Effector CD8-positive, alpha-beta T cell (primary cell): ENCODE results near the gene TADA2A.

ENCODE experiments used
- DNase-seq: peaks from one replicate; lab custom pipeline; 2025; lab: John Stamatoyannopoulos, UW
- total RNA-seq, 4 experiments: gene quantifications; one replicate each; lab custom pipeline; 2026; lab: John Stamatoyannopoulos, UW

Gene TADA2A
- 31.4 to 41.9 (median 35.0) reads per million in 4 experiments for total RNA-seq

DNA sequence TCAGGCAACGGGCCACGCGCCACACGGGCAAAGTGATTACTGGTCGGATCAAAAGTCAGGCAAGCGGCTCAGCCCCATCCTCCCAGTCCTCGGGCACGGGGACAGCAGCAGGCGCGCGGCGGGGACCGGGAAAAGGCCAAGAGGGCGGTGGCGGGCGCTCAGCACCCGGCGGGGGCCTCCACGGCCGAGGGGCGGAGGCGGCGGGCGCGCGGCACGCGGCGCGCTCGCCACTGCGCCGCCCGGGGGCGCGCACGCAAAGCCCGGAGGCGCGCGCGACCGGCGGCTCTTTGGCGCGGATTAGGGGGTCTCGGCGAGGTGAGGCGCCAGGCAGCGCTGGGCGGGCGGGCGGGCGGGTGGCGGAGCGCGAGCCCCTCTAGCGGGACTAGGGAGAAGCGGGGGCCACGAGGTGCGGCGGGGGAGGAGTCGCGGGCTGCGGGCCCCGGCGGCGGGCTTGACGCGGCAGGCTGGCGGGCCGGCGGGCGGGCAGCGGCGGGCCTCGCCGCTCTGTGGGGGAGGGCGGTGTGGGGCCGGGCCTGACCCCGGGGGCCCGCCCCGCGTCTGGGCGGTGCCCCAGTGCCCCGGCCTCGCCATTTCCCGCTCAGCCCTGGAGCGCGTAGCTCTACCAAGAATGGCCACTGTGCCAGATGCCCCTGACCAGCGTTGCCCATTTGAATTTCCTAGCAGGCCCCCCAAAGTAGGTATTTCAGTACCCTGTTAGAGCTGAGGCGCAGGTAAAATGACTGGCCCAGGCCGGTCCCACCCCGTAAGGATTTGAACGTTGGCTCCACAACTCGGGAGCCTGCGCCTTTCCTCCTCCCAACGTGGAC is at the start of gene TADA2A, which contains the start of gene ACACA:
TSS of gene TADA2A (plus strand) at position 252 of the 827 bp plus-strand sequence. CDS start 4,480 bp downstream, outside the sequence.
TSS of gene ACACA (minus strand) at position 202 of the 827 bp plus-strand sequence. CDS start 537 bp downstream, outside the sequence.
- peak; percentile 65 for DNase-seq

DNA sequence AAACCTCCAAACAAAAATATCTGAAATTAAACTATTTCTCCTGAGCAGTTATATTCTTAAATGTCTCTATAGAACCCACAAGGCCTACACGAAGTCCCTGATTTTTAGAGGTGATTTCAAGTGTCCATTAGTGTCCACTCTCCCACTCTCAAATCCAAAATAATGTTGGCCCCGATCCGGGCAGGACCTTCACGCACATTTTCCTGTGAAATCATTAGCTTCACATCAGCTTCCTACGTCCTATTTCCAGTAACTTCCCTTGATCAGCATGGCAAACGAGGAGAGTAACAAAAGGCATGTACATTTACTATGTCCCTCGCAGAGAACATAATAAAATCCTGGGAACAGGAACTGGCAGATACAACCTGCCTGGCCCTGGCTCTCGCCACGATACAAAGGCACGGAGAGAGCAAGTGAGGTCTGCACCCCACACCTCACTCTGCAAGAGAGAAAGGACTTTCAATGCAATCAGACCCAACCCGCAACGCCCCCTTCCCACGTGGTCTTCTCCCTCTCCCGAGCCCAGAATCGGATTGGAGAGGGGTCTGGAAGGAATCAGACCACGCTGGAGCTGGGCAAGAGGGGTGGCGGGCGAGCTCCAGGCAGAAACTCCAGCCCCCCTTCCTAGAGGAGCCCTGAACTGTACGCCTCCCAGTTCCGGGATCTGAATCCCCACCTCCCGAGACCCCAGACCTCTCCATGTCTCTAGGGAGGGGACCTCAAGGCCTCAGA is 48.4 kb upstream of the TADA2A start:
- DNase-seq, result peak; percentile 9

DNA sequence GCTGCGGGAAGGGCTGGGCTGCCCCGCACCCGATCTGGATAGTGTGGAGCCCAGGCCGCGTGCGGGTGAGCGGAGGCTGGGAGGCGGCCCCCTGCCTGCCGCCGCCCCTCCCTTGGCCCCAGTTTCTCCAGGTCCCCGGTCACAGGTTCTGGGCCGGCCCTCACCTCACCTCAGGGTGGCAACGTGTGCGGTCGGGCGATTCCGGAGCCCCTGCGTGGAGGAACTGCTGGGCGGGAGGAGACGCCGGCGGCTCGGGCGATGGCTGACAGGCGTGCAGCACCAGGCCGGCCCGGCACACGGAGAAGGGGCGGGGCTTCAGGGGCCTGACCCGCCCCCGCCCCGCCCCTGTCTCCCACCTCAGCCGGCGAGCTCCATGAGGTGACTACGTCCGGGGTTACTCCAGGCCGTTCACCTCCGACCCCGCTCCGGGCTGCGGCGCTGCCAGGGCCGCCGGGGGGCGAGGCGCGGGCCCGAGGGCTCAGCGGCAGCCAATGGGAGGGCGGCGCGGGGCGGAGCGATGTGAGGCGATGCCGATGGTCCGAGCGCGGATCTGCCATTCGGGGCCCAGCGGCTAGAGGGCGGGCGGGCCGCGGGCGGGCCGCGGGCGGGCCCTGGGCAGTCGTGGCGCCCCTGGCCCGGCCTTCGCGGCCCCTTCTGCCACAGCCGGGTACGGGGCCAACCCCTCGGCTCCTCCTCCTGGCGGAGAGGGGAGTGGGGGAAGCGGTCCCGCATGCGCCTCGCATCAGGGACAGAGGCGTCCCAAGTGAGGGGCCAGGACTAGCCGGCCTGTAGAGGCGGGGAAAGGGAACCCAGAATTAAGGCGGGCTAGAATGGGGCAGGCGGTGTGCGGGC is 47.6 kb upstream of the TADA2A start:
- DNase-seq, result peak; percentile 87

GRCh38 chr17:37359682-37360188 is 47.0 kb upstream of the TADA2A start:
- no peak for DNase-seq

DNA sequence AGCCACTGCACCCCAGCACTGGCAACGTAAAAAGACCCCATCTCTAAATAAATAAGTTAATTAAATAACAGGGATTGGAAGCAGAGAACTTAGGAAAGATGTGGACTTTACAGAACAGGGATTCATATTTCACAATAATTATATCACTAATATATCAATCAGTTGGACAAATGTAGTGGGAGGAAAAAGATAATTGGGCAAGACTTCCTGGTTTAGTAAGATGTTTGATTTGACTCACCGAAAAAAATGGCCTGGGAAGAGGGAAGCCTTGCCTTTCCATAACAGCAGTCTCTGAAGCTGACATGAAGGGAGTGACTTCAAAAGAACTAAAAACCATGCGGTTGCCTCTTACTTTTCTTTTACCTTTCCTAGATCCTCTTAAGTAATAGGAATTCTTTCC is 46.1 kb upstream of the TADA2A start:
- DNase-seq, result no peak

DNA sequence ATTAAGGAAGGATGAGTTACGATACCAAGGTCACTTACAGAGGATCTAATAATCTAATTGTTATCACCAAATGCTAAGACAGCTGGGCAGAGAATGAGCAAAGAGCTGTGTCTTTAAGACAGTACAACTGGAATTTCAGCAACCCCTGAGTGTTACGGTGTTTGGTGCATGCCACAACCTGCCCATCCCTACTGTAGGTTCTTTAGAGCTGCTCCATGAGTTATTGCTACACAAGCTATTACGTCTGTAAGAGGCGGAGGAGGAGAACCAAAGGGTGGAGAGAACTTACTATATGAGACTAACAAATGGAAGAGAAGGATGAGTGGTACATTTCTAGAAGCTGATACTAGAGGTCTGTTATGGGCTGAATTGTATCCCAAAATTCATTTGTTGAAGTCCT is 45.1 kb upstream of the TADA2A start:
- DNase-seq, result no peak

GRCh38 chr17:37365589-37365988 is 41.1 kb upstream of the TADA2A start:
- DNase-seq, result no peak

GRCh38 chr17:37368577-37368976 is 38.1 kb upstream of the TADA2A start:
- DNase-seq, result no peak

- peak; percentile 18 for DNase-seq
Observed at GRCh38 chr17:37373530-37374159, 33.0 kb upstream of the TADA2A start.

- DNase-seq, result no peak
Observed at GRCh38 chr17:37375706-37376105, 31.0 kb upstream of the TADA2A start, which contains the start of gene C17orf78. C17orf78 (plus strand) TSS chr17:37375985; CDS start chr17:37376093, 108 bp downstream.

DNA sequence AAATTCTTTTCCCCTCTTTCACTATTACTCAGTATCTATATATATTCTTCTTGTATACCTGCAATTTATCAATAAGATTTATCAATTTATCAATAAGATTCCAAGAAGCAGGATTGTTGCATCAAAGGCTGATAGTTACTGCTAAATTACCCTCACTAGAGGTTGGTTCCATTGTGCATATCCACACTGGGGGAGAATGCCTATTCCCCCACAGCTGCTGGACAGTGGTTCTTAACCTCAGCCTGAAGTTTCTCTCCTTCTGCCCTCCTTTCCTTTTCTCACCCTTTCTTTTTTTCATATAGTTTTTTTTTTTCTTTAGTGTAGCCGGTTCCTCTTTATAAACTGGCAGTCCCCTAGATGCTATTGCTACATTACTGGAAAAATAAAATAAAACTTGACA is 24.6 kb upstream of the TADA2A start:
- no peak for DNase-seq

DNA sequence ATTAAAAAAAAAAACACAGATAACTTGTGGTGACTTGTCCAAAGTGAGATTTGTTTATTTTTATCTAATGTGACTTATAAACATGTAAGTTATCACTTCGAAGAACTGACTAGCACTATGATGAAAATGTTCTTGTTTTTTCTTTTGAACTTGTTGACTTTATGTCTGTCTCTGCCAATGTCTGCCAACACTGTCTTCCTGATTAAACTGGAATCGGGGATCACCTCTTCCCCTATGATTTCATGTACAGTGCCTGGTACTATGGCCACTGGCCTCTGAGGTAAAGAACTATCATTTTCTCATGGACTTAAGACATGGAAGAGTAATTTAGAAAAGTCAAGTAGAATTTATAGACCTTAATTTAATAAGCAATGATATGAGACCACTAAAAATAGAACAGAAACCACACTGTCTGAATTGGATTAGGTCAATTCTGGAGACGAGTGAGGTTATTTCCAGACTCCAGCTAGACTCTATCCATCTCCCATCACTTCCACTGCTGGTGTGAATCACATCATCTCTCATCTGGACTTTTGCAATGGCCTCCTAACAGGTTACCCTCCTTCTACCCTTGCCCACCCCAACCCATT is 22.0 kb upstream of the TADA2A start:
- DNase-seq, result no peak

DNA sequence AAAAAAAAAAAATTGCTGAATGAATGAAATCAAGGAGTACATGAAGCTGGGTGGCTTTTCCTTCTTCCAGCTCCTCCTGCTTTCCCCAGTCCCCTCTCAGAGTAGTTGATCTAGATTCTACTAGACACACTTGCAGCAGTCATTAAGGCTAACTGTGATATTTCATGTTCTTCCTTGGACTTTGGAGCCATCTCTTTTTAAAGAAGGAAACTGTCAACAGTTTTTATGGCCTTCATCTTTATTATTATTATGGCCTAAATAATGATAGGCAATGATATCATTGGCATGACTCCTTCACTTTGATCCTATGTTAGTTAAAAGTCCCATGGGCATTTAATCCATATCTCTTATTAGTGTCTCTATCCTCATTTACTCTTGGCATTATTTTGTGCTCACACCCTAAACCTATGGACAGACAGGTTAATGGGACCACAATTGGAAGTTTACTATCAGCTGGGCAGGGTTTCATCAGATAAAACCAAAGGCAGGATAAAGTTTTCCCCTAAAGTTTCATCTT is 21.2 kb upstream of the TADA2A start:
- DNase-seq, result no peak

DNA sequence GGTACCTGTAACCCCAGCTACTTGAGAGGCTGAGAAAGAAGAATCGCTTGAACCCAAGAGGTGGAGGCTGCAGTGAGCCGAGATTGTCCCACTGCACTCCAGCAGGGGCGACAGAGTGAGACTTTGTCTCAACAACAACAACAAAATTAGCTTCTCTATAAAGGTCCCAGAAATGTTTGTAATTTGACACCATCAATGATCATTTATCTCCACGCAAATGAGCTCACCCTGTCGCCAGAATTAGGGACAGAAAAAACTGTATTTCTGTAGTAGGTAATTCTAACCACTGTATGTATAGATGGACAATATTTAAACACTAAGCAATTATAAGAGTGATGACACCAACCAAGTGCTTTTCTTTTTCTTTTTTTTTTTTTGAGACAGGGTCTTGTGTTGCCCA is 20.2 kb upstream of the TADA2A start:
- no peak for DNase-seq

- no peak for DNase-seq
Observed at GRCh38 chr17:37388266-37388665, 18.4 kb upstream of the TADA2A start.

GRCh38 chr17:37389160-37389559 is 17.5 kb upstream of the TADA2A start:
- no peak for DNase-seq

DNA sequence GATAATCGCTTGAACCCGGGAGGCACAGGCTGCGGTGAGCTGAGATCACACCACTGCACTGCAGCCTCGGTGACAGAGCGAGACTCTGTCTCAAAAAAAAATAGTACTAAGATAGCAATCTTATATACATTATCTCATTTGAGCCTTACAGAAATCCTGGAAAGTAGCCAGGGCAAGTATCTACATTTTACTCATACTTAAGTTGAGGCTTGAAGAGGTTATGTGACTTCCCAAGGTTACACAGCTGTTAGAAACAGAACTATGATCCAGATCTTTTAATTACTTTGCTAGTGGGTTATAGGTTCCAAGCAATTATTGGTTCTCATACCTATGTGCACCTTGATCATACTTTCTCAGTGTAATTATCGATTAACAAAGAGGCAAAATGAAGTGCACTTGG is 15.5 kb upstream of the TADA2A start:
- no peak for DNase-seq

DNA sequence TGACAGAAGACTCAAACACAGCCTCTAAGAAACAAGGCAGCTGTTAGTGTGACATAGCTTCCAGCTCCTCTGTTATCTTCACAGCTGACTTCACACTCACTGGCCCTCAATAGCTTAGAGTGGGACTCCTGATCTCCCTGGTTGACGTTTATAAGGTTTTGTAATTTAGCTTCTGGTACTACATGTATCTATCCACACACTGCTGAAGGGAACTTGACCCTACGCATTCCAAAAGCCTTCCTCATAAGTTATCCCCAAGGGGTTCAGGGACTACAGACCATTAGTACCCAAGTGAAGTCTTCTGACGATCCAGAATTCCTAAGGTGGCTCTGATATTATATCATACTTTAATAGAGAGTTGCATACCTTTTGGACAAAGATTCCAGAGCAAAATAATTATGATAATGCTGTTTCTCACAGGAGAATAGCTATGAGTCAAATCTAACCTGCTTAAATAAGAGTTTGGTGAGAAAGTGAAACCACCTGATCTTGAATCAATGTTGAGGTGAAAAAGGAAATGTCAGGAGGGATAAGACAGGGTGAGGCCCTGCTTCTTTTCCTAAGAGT is 14.6 kb upstream of the TADA2A start:
- no peak for DNase-seq

GRCh38 chr17:37393352-37393751 is 13.3 kb upstream of the TADA2A start:
- DNase-seq, result no peak

DNA sequence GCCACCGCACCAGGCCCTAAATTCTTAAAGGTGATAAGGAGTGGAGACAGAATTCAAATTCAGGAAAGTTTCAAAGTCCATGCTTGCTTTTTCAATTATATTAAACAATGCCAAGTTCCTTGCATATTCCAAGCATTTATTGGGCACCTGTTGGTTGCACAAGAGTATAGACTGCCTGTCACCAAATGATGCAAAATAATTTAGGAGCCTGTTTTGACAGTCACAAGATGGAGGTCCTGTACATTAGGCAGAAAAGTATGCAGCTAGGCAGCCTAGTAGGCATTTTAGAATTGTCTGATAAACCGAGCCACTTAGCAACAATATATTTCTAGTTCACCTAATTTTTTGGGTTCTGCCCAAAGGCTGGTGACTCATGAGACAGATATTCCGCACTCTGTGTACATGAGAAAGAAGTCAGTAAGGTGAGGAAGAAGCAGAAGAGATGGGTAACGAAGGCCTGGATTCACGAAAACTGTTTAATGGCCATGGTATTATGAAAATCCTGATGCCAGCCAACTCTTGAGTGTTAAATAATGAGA is 7.4 kb upstream of the TADA2A start:
- DNase-seq, result no peak
